Fibroblast of mammary gland (primary cell): ENCODE results near the gene PGLYRP4.
"Not testable (repeated sequence)": the region's sequence is repeated elsewhere in the genome, so short reads cannot be mapped to it uniquely, and the experiment has no call there.

Experiments used
- DNase-seq: peaks from one replicate; pipeline ENCODE4 v3.0.0-alpha.2; 2010; ENCODE audit warnings: low read depth
- H3K4me3 ChIP-seq: 2 replicates; pipeline ENCODE4 v1.5.1; 2011; ENCODE audit warnings: low read depth, mild to moderate bottlenecking, low read length, moderate library complexity; ENCODE audit not compliant: control insufficient read depth
- TF ChIP-seq, protein P1 (sequence below): conservative IDR thresholded peaks from 2 replicates; pipeline ENCODE4 v1.5.1; 2011; ENCODE audit warnings: low read depth, low read length, inconsistent platforms; ENCODE audit not compliant: control insufficient read depth, insufficient read depth

The PGLYRP4 gene

DNA sequence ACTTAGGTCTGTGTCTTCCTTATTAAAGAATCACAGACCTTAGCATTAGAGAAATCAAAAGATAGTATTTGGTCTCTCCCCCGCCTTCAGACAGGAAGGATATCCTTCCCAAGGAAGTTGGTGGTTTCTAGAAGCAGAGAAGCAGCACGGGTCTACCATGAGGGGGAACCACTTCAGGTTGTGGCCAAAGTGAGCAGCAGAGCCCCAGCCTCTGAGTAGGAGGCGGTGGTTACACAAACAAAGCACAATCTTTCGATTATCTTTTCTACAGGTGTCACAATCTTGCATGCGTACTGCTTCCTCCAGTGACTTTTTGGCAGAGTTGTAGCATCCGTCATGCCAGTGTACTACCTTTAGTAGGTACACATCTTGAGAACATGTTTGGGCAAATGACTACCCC lies 8.8 kb downstream of the PGLYRP4 start:
- H3K4me3 ChIP-seq: no peak overlapping the region
- no peak for DNase-seq
- TF ChIP-seq, protein P1, sequence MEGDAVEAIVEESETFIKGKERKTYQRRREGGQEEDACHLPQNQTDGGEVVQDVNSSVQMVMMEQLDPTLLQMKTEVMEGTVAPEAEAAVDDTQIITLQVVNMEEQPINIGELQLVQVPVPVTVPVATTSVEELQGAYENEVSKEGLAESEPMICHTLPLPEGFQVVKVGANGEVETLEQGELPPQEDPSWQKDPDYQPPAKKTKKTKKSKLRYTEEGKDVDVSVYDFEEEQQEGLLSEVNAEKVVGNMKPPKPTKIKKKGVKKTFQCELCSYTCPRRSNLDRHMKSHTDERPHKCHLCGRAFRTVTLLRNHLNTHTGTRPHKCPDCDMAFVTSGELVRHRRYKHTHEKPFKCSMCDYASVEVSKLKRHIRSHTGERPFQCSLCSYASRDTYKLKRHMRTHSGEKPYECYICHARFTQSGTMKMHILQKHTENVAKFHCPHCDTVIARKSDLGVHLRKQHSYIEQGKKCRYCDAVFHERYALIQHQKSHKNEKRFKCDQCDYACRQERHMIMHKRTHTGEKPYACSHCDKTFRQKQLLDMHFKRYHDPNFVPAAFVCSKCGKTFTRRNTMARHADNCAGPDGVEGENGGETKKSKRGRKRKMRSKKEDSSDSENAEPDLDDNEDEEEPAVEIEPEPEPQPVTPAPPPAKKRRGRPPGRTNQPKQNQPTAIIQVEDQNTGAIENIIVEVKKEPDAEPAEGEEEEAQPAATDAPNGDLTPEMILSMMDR: no peak

DNA sequence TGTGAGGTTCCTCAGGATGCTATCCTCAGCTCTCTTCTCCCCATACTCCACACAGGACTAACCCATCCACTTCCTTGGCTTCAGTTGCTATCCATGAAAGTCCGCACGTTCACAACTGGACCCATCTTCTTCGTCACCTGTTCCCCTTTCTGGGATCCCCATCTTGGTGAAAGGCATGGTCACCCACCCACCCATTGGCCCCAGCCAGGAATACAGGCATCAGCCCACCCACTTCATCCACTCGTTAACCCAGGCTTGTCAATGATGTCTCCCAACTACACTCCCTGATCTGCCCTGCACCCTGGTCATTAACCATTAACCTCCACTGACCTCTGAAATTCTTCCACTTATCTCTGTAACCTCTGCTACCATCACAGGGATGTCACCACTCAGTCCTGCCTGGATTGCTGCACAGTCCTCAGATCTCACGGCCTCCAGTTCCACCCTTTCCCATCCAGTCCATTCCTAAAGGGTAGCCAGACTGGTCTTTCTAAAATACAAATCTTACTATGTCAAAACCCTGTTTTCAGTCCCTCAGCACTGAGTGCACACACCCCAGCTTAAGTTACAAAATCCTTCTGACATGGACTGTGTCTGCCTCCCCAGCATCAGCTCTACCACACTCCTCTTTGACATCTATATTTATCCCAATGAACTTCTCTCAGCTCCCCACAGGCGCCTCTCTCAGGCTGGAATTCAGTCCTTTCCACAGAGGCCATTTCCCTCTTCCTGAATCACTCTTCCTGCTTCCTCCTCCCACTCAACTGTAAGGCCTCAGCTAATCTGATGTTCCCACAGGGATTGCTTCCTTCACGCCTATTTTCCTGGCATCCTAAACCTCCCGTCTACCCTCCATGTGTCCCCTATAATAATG lies 10.4 kb downstream of the PGLYRP4 start:
- TF ChIP-seq, protein P1: no peak
- DNase-seq: no peak
- H3K4me3 ChIP-seq: no peak overlapping the region

DNA sequence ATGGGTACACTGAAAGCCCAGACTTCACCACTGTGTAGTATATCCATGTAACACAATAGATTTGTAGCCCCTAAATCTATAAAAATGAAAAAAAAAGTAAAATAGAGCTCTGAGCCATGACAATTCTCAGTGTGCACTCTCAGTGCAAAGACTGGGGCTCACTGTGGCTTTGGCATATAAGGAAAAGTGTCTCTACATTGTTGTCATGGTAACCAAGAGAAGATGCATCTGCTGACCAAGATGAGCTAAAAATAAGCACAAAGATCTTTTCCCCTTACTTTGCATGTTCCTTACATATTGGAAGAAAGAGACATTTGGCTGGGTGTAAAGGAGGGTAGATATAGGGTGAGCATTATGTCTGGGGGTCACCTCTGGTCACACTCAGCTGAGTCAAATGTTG lies 12.0 kb downstream of the PGLYRP4 start:
- TF ChIP-seq, protein P1: no peak
- no peak overlapping the region for H3K4me3 ChIP-seq
- no peak for DNase-seq

DNA sequence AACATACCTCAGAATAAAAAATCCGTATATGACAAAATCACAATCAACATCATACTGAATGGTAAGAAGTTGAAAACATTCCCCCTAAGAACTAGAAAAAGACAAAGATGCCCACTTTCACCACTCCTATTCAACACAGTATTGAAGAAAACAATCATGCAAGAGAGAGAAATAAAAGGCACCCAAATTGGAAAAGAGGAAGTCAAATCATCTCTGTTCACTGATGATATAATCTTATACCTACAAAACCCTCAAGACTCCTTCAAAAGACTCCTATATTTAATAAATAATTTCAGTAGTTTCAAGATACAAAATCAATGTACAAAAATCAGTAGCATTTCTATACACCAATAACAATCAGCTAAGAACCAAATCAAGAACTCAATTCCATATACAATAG lies 14.7 kb downstream of the PGLYRP4 start:
- no peak for DNase-seq
- no peak overlapping the region for H3K4me3 ChIP-seq
- TF ChIP-seq, protein P1: no peak

DNA sequence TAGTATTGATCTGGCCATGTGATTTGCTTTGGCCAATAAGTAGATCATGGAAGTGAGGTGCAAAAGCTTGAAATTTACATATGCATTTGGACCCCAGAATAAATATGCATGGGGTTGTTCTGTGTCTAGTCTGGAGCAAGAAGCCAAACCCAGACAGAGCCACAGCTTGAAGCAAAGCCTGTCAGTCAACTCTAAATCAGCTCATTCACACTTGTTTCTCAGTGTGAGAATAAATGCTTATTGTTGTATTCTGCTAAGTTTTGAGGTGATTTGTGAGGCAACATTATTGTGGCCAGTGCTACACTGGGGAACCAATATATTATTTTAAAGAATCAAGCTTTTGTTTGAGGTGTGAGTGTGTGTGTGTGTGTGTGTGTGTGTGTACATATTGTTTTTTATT lies 23.7 kb downstream of the PGLYRP4 start:
- TF ChIP-seq, protein P1: no peak
- no peak overlapping the region for H3K4me3 ChIP-seq
- no peak for DNase-seq

DNA sequence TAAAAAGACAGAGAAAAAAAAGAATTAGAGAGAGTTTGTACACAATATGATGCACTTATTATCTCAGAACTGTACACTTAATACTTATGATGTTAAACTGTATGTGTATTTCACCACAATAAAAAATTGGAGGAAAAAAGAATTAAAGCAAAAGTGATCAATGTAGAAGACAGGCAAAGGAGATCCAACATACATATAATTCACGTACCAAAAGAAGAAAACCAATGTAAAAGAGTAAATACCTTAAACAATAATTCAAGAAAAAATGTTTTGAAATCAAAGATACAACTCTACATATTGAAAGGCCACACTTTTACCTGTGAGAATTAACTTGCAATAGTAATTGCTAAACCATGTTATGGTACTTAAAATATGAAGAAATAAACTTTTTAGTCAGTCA lies 26.1 kb downstream of the PGLYRP4 start:
- no peak for DNase-seq
- H3K4me3 ChIP-seq: no peak overlapping the region
- TF ChIP-seq, protein P1: no peak

DNA sequence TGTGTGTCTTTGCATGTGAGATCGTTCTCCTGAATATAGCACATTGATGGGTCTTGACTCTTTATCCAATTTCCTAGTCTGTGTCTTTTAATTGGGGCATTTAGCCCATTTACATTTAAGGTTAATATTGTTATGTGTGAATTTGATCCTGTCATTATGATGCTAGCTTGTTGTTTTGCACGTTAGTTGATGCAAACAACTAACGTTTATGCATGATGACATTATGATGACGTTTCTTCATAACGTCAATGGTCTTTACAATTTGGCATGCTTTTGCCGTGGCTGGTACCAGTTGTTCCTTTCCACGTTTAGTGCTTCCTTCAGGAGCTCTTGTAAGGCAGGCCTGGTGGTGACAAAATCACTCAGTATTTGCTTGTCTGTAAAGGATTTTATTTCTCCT lies 30.5 kb downstream of the PGLYRP4 start:
- not testable (repeated sequence) for DNase-seq, H3K4me3 ChIP-seq

DNA sequence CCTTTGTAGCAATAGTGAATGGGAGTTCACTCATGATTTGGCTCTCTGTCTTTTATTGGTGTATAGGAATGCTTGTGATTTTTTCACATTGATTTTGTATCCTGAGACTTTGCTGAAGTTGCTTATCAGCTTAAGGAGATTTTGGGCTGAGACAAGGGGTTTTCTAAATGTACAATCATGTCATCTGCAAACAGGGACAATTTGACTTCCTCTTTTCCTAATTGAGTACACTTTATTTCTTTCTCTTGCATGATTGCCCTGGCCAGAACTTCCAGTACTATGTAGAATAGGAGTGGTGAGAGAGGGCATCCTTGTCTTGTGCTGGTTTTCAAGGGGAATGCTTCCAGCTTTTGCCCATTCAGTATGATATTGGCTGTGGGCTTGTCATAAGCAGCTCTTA lies 32.6 kb downstream of the PGLYRP4 start:
- not testable (repeated sequence) for H3K4me3 ChIP-seq, DNase-seq

DNA sequence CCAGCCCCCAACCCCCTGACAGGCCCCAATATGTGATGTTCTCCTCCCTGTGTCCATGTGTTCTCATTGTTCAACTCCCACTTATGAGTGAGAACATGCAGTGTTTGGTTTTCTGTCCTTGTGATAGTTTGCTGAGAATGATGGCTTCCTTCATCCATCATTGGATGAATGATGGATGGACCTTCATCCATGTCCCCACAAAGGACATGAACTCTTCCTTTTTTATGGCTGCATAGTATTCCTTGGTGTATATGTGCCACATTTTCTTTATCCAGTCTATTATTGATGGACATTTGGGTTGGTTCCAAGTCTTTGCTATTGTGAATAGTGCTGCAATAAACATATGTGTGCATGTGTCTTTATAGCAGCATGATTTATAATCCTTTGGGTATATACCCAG lies 34.3 kb downstream of the PGLYRP4 start:
- H3K4me3 ChIP-seq, DNase-seq: not testable (repeated sequence)
